ENCODE results near the gene GUCA1A.
"Not testable (repeated sequence)": the region's sequence is repeated elsewhere in the genome, so short reads cannot be mapped to it uniquely, and the experiment has no call there.

Gene GUCA1A

DNA sequence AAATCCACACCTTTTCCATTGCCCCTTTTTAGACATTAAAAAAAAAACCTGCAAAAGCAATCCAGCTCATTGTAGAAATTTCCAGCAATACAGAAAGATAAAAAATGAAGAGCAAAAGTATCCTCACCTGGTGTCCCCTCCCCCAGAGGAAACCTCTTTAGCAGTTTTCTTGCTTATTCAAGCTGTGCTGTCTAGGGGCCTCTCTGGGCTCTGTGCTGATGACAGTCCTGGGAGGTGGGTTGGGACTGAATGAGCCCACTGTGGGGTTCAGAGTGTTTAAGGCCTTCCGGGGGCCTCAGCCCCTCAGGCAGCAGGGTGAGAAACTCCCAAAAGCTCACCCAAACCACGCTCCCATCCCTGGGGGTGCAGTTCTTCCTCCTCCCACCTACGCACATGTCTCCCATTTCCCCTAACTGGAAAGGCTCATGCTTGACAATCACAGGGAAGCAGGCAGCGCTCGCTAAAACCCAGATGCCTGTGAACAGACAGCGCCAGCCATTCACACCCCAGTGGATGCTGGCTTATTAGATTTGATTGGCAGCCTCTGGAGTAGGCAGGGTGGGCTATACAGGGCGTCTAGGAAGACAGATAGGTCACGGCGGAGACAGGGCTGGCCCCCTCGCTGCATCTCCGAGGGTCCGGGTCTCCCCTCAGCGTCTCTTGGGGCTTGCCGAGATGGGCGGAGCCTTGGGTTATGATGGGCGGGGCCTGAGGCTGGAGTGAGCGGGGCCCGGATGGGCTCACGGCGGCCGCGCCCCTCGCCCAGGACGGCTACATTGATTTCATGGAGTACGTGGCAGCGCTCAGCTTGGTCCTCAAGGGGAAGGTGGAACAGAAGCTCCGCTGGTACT, 4.6 kb downstream of the GUCA1A start:
- DNase-seq: no peak

GRCh38 chr6:42179261-42179944, 6.2 kb downstream of the GUCA1A start:
- DNase-seq: no peak

GRCh38 chr6:42179945-42180313, 6.8 kb downstream of the GUCA1A start:
- DNase-seq: no peak

- DNase-seq: no peak
Measured at GRCh38 chr6:42182101-42182500, 8.9 kb downstream of the GUCA1A start.

- DNase-seq: no peak
Measured at GRCh38 chr6:42184475-42184874, 11.3 kb downstream of the GUCA1A start.

GRCh38 chr6:42185597-42185996, 12.4 kb downstream of the GUCA1A start:
- no peak for DNase-seq

DNA sequence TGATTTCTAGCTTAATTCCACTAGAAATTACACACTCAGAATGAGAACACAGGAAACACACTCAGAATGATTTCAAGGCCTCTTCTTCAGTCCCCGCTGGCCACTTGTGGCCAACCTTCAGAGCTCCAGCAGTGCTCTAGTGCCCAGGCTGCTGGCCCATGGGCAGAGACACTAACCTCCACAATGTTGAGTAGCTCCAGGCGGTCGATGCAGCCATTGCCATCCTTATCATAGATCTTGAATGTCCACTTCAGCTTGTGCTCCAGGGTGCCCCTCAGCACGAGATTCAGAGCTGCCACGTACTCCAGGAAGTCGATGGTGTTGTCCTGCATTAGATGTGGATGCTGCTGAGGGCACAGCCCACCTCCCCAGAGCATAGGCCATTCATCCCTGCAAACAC, 15.2 kb downstream of the GUCA1A start:
- DNase-seq: no peak

GRCh38 chr6:42190554-42191183, 17.5 kb downstream of the GUCA1A start:
- DNase-seq: no peak

DNA sequence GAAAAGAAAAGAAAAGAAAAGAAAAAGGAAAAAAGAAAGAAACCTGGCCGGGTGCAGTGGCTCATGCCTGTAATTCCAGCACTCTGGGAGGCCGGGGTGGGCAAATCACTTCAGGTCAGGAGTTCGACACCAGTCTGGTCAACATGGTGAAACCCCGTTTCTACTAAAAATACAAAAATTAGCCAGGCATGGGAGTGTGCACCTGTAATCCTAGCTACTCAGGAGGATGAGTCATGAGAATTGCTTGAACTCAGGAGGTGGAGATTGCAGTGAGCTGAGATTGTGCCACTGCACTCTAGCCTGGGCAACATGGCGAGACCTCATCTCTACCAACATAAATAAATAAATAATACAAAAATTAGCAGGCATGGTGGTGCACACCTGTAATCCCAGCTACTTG, 19.2 kb downstream of the GUCA1A start:
- not testable (repeated sequence) for DNase-seq

DNA sequence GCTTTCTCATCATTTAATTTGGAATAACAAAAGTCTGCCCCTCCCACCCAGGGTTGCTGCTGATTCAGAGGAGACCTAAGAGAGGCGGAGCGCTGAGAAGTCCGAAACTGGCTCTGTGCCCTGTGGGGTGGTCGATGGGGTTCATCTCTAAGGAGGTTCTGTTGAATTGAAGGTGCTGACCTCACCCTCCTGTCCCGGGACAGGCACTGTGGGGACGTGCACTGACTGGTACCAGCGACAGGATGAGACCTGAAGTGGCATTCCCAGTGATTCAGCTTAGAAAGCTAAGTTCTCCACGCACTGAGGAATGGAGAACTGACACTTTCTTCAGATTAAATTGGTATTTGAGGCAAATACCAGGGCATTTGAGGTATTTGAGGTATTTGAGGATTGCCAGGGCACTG, 20.3 kb downstream of the GUCA1A start:
- no peak for DNase-seq

- no peak for DNase-seq
Measured at GRCh38 chr6:42194056-42194455, 20.9 kb downstream of the GUCA1A start.

DNA sequence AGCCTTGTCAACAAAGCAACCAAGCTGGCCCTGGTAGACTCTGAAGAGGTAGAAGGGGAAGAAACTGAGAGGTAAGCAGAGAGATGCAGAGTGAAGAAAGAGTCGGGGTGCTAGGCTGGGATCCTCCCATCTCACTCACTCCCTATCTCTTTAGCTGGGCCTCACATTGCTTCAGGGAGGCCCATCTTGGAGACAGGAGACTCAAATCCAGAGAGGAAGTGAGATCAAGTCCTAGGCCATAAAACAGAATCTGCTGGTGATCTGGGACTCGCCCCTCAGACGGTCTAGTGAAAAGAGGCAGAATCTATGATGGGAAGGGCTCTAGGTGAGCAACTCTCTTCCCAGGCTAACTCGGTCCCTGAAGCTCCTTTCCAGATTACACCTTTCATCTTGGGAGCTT, 22.3 kb downstream of the GUCA1A start:
- DNase-seq: no peak

DNA sequence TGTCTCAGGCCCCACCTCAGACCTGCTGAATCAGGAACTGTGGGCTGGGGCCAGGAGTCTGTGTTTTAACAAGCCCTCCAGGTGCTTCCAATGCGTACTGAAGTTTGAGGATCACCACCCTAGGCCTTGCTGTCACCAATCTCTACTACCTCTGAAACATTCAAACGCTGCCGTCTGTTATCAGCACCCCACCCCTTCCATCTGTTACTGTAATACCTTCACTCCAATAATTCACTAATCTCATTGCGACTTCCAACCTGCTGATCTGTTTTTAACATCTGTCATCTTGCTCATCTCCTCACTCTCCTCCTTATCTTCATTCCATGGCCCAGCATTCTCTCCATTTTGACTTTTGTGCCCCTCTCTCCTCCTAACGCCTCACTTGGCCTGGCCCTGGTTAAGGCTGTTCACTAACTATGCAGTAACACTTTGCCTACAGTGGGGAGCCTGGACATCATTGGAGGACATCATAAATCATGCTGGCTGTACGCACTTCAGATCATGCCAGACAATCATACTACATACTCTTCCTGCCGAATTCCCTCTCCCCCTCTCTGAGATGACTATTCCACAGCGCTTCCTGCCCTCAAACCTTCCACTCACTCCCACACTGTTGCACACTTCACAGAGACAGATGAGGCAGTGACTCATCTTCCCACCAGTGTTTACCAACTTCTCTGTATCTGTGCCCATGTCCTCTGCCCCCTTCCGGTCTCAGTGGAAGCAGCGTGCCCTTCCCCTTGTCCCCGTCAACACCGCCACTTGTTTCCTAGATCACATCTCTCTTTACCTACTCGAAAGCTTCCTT, 24.6 kb downstream of the GUCA1A start:
- DNase-seq: peak in 1 of 2 donors; percentile 94

DNA sequence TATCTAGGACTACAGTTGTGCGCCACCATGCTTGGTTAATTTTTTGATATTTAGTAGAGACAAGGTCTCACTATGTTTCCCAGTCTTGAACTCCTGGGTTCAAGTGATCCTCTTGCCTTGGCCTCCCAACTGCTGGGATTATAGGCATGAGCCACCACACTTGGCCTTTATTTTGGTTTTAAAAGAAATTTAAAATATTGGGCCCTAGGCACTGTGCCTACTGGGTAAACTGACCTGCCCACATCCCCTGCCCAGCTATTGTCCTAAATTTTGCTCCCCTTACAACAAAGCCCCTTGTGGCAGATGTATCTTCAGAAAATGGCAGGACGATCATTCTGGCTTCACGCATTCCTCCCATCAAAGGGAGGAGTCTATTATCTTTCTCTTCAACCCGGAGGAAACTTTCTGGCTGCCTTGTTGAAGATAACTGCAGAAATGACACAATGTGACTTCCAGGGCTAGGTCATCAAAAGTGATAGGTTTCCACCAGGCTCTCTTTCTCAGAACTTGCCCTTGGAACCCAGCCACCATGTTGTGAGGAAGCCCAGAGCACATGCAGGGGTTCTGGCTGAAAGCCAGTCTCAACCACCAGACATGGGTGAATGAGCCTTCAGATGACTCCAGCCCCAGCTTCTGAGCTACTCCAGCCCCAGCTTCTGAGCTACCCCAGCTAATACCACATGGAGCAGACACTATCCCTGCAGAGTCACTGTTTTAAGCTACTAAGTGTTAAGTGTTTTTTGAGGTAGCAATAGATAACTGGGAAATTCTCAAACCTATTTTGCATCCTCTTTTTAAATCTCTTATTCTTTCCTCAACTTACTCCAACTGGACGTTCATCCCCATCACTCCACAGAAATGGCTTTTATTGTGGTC, 26.2 kb downstream of the GUCA1A start:
- DNase-seq: no peak

- DNase-seq: no peak
Measured at GRCh38 chr6:42200035-42200434, 26.9 kb downstream of the GUCA1A start.

GRCh38 chr6:42201382-42201781, 28.2 kb downstream of the GUCA1A start:
- DNase-seq: no peak

GRCh38 chr6:42202131-42202915, 29.2 kb downstream of the GUCA1A start:
- not testable (repeated sequence) for DNase-seq

- no peak for DNase-seq
Measured at GRCh38 chr6:42203183-42203582, 30.0 kb downstream of the GUCA1A start.

GRCh38 chr6:42204768-42205282, 31.7 kb downstream of the GUCA1A start:
- DNase-seq: no peak

DNA sequence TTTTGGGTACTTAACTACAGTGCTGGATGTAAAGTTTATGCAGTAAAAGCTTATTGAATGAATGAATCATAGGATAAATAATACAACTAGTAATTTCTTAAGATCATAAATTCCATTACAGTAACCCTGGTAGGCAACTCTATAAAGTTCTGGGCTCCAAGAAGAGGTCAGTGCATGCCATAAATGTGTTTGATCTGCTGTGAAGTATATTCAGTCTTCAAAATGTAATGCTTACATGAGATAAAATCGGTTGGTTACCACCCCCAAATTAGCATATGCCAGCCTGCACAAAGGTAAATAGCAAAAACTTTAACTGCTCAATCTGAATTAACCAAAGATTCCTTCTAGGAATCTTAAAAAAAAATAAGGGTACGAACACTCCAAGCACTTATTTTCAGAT, 34.4 kb downstream of the GUCA1A start:
- DNase-seq: not testable (repeated sequence)

- no peak for DNase-seq
Measured at GRCh38 chr6:42210551-42210950, 37.4 kb downstream of the GUCA1A start.

Data from bone marrow (tissue), 2 donors.